GM19395 (cell line): Measurements from ENCODE around the gene ULK4.
"Not testable (repeated sequence)": the region's sequence is repeated elsewhere in the genome, so short reads cannot be mapped to it uniquely, and the experiment has no call there.

Experiments
- ATAC-seq: cut with Tn5 transposase; IDR thresholded peaks from one replicate; pipeline ENCODE4 v1.9.1; 2021; ENCODE audit warnings: mild to moderate bottlenecking, moderate library complexity; ENCODE audit not compliant: unreplicated experiment

ULK4 gene

DNA sequence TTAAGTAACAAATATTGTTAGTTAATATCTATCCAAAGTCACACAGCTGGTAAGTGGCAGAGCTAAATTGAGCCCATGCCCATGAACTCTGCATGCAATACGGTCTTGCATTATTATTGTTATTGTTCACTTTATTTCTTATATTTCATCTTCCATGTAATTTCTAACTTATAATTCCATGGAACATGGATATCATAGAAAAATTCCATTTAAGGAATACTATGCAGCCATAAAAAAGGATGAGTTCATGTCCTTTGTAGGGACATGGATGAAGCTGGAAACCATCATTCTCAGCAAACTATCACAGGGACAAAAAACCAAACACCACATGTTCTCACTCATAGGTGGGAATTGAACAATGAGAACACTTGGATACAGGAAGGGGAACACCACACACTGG lies 508.3 kb downstream of the ULK4 start:
- not testable (repeated sequence) for ATAC-seq

DNA sequence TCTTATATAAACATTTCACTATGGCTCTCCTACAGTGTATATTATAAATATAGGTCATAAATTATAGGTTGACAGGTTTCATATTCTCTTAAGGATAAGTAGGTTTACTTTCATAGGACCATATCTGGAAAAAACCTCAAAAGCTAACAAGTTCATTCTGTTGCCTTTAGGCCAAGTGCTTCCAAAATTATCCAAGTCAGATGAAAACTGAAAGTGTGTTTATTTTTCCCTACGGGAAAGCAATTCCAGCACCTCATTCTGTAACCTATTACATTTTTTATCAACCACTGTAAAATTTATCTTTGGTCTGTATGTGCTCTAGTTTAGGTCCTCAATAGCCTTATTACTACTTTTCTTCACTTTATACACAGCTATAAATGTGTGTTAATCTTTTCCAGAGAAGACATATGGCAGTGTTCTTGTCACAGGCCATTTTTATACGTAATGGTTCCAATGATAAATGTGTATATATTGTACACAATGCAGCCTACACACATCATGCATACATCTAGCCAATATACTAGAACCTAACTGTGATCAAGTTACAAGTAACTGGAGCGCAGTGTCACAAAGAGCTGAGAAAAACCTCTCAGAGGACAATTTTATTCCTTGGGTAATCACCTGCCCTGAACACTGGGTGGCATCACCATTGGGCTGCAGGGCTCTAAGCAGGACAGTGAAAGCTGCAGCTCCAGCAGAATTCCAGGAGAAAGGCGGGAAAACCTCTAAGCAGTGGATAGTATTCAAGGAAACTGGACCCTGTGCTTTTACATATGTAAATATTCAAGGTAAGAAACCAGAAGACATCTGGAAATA lies 511.3 kb downstream of the ULK4 start:
- no peak for ATAC-seq

DNA sequence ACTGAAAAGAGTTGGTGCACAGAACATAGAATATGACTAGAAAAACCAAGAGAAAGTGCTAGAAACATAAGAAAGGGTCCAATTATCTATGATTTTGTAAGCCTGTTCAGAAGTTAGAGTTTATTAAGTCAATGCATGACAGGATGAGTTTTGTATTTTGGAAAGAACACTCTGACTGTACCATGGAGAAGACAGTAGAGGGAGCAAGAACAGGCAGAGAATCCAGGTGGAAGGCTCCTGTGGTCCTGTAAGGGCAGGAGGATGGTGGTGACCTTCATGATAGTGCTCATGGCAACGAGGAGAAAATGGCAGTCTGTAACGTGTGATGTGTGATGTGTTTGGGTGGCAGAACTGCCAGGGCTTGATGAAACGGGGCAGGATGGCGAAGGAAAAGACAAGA lies 513.5 kb downstream of the ULK4 start:
- no peak for ATAC-seq

DNA sequence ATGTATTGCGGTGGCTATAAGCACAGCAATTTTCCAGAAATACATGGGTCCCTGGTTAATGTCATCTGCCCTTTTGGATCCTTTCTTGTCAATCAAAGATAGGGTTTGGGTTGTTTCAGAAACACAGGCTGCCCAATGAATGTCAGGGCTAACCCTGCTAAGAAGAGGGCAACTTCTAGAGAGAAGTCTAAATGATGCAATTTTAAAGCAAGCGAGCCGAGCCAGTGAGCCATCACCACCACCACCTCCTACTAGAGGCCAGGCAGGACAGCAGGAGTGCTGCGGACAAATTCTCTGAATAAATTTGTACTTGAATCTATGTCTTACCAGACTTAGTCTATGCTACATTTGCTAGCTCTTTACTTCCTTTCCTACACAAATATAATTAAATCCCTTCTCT lies 514.2 kb downstream of the ULK4 start:
- ATAC-seq = no peak

DNA sequence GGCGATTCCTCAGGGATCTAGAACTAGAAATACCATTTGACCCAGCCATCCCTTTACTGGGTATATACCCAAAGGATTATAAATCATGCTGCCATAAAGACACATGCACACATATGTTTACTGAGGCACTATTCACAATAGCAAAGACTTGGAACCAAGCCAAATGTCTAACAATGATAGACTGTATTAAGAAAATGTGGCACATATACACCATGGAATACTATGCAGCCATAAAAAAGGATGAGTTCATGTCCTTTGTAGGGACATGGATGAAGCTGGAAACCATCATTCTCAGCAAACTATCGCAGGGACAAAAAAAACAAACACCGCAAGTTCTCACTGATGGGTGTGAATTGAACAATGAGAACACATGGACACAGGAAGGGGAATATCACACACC lies 515.6 kb downstream of the ULK4 start:
- ATAC-seq = not testable (repeated sequence)

DNA sequence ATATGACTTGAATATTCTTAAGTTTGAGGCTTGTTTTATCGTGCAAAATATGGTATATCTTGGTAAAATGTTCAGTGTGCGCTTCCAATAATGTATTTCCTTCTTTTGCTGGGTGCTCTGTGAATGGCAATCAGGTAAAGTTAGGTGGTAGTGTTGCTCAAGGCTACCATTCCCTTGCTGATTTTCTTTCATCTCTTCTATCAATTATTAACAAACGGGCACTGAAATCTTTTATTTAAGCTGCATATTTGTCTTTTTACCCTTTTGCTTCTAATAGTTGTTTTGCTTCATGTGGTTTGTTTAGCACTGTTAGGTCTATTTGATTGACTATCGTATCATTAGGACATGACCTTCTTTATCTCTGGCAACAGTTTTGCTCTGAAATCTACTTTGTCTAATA lies 520.3 kb downstream of the ULK4 start:
- ATAC-seq = no peak

DNA sequence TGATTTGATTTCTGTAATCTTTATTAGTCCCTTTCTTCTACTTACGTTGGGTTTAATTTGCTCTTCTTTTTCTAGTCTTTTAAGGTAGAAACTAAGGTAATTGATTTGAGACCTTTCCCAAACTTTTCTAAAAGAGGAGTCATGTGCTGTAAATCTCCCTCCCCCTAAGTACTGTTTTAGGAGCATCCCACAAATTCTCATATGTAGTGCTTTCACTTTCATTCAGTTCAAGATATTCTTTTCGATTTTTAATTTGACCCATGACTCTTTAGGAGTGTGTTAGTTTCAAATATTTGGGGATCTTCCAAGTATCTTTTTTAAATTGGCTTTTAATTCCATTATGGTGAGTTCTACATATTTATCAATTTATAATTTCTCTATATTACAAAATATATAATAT lies 520.8 kb downstream of the ULK4 start:
- no peak for ATAC-seq

DNA sequence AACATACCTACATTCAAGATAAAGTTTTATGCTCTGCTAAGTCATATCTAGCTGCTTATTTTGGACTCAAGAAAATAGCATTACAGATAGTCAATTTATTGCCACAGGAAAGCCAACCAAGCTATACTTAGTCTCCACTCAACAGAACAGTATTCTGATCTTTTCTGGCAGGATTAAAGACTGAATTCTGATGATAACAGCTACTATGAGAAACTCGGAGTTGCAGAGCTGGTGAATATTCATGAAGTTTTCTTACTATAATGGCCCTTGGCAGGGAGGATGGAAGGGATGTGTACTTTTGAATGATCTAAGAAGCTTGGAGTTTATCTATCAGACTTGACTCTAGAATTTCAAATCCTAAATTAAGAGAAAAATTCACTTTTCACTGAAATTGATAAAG lies 524.9 kb downstream of the ULK4 start:
- no peak for ATAC-seq

DNA sequence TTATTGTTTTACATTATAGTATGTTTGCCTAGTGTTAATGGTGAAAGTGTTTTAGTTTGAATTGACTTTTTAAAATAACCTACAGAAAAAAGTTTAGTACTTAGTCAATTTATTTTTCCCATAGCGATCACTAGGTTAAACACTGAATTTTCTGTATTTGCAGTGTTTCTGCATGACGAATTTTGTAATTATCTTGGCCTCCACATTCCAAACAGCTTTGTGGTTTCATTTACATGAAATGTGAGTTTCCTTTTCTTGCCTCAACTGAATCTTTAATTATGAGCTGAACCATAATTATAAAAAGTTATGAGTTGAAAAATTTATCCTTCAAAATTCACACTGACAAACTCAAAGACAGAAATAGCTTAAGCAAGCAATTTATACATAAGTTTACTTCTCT lies 527.1 kb downstream of the ULK4 start:
- ATAC-seq = no peak

DNA sequence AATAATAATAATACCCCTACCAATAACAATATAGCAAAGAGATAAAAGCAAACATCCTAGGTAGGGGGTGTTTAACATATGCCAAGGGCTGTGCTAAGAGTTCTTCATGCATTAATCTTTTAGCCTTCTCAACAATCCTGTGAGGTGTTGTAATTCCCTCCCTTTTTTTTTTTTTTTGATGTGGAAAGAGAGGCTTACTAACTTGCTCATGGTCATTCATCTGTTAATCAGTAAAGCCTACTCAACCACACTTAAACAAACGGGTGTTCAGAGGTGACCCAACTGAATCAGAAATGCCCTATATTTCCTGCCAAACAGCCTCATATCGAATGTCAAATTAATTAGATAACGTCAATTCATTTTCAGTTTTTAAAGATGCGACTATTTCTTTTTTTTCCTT lies 530.5 kb downstream of the ULK4 start:
- ATAC-seq = no peak

DNA sequence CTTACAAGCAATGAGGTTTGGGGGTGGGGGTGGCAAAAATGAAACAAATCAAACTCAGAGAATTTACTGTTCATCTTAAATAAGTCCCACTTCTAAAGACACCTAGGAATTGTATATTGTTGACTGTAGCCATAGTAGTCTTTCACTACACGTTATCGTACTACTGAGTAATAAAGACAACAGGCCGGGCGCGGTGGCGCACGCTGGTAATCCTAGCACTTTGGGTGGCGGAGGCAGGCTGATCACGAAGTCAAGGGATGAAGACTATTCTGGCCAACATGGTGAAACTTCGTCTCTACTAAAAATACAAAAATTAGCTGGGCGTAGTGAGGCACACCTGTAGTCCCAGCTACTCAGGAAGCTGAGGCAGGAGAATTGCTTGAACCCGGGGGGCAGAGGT lies 531.0 kb downstream of the ULK4 start:
- no peak for ATAC-seq

DNA sequence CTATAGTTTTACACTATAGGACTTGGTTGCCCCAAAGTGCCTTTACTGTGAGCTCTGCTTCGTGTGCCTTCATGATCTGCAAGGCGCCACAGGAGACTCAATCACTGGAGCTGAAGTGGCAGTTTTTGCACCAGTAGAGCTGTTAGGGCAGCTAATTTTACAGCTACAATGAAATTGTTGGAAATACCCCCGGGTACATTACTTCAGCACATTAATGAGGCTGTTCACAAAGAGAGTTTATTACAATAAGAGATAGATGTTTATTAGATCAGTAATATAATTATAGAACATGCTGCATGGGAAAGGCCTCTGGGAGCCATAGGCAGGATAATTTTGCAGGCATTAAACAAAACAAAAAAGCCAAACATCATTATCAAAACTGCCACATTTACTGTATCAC lies 531.5 kb downstream of the ULK4 start:
- ATAC-seq = no peak

DNA sequence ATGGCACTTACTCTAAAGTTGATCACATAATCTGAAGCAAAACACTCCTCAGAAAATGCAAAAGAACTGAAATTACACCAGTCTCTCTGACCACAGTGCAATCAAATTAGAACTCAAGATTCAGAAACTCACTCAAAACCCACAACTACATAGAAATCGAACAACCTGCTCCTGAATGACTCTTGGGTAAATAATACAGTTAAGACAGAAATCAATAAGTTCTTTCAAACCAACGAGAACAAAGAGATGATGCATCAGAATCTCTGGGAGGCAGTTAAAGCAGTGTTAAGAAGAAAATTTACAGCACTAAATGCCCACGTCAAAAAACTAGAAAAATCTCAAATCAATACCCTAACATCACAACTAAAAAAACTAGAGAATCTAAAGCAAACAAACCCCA lies 535.4 kb downstream of the ULK4 start:
- no peak for ATAC-seq

DNA sequence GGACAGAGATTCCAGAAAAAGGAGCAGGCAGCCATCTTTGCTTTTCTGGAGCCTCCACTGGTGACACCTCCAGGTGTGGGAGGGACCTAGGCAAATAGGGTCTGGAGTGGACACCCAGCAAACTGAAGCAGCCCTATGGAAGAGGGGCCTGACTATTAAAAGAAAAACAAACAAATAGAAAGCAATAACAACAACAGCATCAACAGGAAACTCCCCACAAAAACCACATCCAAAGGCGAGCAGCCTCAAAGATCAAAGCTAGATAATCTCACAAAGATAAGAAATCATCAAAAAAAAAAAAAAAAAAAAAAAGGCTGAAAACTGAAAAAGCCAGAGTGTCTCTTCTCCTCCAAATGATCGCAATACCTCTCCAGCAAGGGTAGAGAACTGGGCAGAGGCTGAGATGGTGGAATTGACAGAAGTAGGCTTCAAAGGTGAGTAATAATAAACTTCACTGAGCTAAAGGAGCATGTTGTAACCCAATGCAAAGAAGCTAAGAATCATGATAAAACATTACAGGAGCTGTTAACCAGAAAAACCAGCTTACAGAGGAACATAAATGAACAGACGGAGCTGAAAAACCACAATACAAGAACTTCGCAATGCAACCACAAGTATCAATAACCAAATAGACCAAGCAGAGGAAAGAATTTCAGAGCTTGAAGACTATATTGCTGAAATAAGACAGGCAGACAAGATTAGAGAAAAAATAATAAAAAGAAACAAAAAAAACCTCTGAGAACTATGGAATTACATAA lies 537.2 kb downstream of the ULK4 start:
- no peak for ATAC-seq

DNA sequence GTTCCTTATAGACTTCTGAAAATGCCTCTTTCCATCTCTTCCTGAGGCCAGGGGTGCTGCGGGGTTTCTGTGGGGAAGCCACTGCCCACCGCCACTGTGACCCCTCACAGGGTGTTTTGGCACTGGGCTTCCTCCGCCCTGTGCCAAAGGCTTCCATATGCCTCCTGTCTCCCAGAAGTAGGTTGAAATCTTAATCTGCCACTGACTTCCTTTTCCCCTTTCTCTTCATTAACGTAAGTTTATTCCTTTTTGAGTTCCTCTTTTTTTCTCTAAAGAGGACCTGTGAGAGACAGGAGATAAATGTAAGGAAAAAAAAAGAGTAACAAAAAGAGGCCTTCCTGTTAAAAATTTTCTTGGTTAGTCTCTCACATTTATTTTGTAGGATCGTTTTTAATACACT lies 542.1 kb downstream of the ULK4 start:
- no peak for ATAC-seq

DNA sequence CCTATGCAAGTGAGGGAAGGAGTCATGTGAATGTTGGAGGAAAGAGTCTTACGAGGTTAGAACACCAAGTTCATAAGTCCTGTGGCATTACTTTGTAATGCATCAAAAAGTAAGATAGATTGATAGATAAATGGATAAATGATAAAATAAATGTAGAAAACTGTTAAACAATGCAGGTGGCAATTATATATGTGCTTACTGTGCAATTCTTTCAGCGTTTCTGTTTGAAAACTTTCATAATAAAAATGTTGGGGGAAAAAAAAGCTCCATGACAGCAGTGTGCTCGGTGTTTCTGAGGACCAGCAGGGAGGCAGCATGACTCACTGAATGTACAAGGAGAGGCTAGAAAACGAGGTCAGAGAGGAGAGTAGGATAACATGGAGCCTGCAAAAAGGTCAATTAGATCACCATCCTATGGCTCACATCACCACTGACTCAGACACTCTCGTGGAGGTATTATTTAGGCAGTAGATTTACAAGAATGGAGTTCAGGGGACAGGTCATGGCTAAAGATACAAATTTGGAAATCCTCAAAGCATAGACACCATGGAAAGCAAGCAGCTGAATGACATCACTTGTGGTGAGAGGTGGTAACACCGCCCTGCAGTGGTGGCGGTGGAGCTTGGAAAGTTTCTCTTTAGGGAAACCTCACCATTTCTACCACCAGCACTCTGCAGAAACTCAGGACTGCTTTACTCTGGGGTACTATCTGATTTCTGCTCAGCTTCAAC lies 542.8 kb downstream of the ULK4 start:
- ATAC-seq = no peak

DNA sequence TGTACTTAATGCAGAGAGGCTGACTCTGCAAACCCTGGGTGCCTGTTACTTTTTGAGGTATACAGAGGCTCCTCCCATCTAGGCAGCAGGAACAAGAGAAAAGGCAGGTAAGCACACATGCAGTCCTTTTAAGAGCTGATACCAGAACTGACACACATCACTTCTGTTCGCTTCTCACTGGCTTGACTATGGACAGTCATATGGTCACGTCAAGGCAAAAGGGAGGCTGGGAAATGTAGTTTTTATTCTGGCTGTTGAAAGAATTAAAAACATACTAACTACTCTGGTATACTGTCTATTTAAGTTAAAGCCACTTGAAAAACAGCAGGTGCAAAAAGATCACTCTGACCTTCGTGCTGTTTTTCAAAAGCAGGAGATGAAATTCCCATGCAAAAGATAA lies 544.3 kb downstream of the ULK4 start:
- ATAC-seq = no peak

DNA sequence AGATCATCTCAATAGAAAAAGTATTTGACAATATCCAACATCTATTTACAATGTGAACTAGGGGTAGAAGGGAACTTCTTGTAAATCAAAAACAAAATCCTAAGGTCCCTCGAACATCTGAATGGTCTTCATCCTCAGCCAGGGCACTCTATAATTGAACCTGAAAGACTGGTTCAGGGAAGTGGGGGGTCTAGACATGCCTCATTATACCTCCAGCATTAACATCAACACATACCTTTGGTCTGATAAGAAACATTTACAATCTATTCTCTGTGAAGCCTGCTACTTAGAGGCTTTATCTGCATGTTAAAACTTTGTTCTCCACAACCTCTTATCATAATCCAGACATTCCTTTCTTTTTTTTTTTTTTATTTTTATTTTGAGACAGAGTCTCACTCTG lies 550.8 kb downstream of the ULK4 start:
- ATAC-seq = no peak

DNA sequence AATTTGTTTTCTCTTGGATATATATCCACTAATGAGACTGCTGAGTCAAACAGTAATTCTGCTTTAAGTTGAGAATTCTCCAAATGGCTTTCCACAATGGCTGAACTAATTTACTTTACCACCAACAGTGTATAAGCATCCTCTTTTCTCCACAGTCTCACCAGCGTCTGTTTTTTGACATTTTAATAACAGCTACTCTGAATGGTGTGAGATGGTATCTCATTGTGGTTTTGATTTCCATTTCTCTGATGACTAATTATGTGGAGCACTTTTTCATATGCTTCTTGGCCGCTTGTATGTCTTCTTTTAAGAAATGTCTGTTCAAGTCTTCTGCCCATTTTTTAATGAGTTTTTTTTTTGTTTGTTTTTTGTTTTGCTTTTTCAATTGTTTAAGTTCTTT lies 556.4 kb downstream of the ULK4 start:
- ATAC-seq = no peak

DNA sequence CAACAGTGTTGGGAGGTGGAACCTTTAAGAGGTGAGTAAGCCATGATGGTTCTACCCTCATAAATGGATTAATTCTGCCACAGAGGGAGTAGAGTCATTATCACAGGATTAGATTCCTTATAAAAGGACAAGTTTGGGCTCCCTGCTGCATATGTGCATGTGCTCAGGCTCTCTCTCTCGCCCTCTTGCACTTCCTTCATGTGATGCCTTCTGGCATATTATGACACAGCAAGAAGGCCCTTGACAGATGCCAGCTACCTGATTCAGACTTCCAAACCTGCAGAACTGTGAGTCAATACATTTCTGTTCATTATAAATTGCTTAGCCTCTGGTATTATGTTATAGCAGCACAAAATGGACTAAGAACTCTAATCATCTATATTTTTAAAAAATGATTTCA lies 557.3 kb downstream of the ULK4 start:
- ATAC-seq = no peak

DNA sequence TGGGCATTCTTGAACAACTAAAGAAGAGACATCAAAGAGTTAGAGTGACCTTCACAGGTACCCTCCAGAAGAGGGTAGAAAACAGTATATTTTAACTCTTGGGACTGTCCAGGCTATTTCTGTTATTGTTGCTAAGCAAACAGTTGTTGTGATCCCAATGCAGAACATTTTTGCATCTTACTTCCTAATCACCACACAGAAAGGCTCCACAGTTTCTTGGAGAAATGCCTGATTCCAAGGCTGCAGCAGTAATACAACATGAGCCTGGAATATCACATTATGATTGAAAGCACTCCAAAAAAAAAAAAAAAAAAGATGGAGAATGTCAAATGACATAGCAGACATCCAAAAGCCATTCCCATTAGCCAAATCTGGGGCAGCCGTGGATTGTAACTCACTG lies 567.0 kb downstream of the ULK4 start:
- ATAC-seq = no peak
